Naive thymus-derived CD4-positive, alpha-beta T cell (primary cell): ENCODE measurements around the gene INPP5J. TPM values are rescaled to one million over a fixed set of nuclear protein-coding genes. Genes with fewer than 3 reads are reported as not detected.
A peak's percentile ranks its signal among the peaks of the same experiment; 100 is the strongest.

ENCODE experiments used
- ATAC-seq: fragments of 150-1000 bp; cut with Tn5 transposase; 2 replicates; pipeline ENCODE4 v1.10.0; 2021; ENCODE audit warnings: mild to moderate bottlenecking, moderate library complexity
- CTCF ChIA-PET: fragments of 350-600 bp; sonication (Branson Sonifier 250); formaldehyde crosslinking; loops from one replicate; lab custom pipeline; 2021; ENCODE audit warnings: antibody characterized with exemption; lab: Charles Lee
- POLR2A ChIA-PET: fragments of 350-600 bp; sonication (Branson Sonifier 250); formaldehyde crosslinking; loops from one replicate; lab custom pipeline; 2021; ENCODE audit warnings: antibody characterized with exemption, inconsistent platforms; lab: Charles Lee
- DNase-seq, 9 donors: peaks; one replicate each; pipeline versions ENCODE4 v3.0.0 to v3.0.0-alpha.2; 2020 to 2022; ENCODE audit warnings: mixed read lengths in 1 of 9
- H3K27ac ChIP-seq: one replicate; pipeline ENCODE4 v1.7.0; 2013; ENCODE audit warnings: mild to moderate bottlenecking, low read depth, low read length, moderate library complexity
- H3K27me3 ChIP-seq, 2 donors: one replicate each; pipeline ENCODE4 v1.7.0; 2013; ENCODE audit warnings: low read length in 2 of 2, mild to moderate bottlenecking in 2 of 2, moderate library complexity in 2 of 2; ENCODE audit not compliant: control insufficient read depth in 2 of 2, insufficient read depth in 2 of 2
- H3K36me3 ChIP-seq, 3 experiments: 1 replicate in 2 of 3; 2 replicates in 1 of 3; pipeline ENCODE4 v1.7.0; 2013; ENCODE audit warnings: low read length in 3 of 3, mild to moderate bottlenecking in 3 of 3, moderate library complexity in 1 of 3; ENCODE audit not compliant: insufficient read depth in 3 of 3, control insufficient read depth in 2 of 3
- H3K4me1 ChIP-seq, 2 donors: one replicate each; pipeline ENCODE4 v1.7.0; 2013; ENCODE audit warnings: low read length in 2 of 2, mild to moderate bottlenecking in 2 of 2, moderate library complexity in 1 of 2; ENCODE audit not compliant: control insufficient read depth in 2 of 2, insufficient read depth in 2 of 2
- H3K4me3 ChIP-seq: 2 replicates; pipeline ENCODE4 v1.7.0; 2013; ENCODE audit warnings: mild to moderate bottlenecking, low read length
- H3K9me3 ChIP-seq, 3 experiments: 1 replicate in 2 of 3; 2 replicates in 1 of 3; pipeline ENCODE4 v1.7.0; 2013; ENCODE audit warnings: low read length in 3 of 3; ENCODE audit not compliant: control insufficient read depth in 2 of 3
- H3K27ac Mint-ChIP-seq, 9 donors: one replicate each; pipeline ENCODE4 v1.8.0; 2020 to 2022; ENCODE audit warnings: mixed read lengths in 9 of 9, mild to moderate bottlenecking in 8 of 9, moderate library complexity in 5 of 9, inconsistent platforms in 2 of 9
- H3K27me3 Mint-ChIP-seq, 5 donors: one replicate each; pipeline ENCODE4 v1.8.0; 2021 to 2022; ENCODE audit warnings: mixed read lengths in 5 of 5, mild to moderate bottlenecking in 1 of 5
- H3K36me3 Mint-ChIP-seq, 5 donors: one replicate each; pipeline ENCODE4 v1.8.0; 2020 to 2022; ENCODE audit warnings: mixed read lengths in 5 of 5, mild to moderate bottlenecking in 3 of 5, inconsistent platforms in 1 of 5
- H3K4me1 Mint-ChIP-seq, 7 donors: one replicate each; pipeline ENCODE4 v1.8.0; 2020 to 2022; ENCODE audit warnings: mixed read lengths in 7 of 7, mild to moderate bottlenecking in 3 of 7, inconsistent platforms in 1 of 7
- H3K4me3 Mint-ChIP-seq, 10 donors: one replicate each; pipeline ENCODE4 v1.8.0; 2020 to 2022; ENCODE audit warnings: mild to moderate bottlenecking in 10 of 10, mixed read lengths in 10 of 10, moderate library complexity in 6 of 10, inconsistent platforms in 2 of 10
- H3K9me3 Mint-ChIP-seq, 11 donors: one replicate each; pipeline ENCODE4 v1.8.0; 2020 to 2022; ENCODE audit warnings: mixed read lengths in 11 of 11, mild to moderate bottlenecking in 4 of 11, inconsistent platforms in 1 of 11, moderate library complexity in 1 of 11
- intact Hi-C, 2 donors: fragments of 100-400 bp; cut with micrococcal nuclease; formaldehyde crosslinking; loops; one replicate each; pipeline ENCODE4 v1.15.1; 2023
- polyA plus RNA-seq, 2 donors: library from polyadenylated mRNA; unstranded; fragments of 300-500 nt; fragmentation: Illumina TruSeq; gene quantifications; one replicate each; pipeline ENCODE4 v1.2.3, GENCODE V29; 2021
- total RNA-seq, 6 experiments: library from RNA in 5 of 6; stranded (reverse) in 5 of 6; gene quantifications; 1 replicate in 5 of 6; 2 replicates in 1 of 6; pipeline ENCODE4 v1.2.3 and lab custom pipeline; 2021 to 2026

The INPP5J gene
- total and polyA plus RNA-seq, 7 experiments from 2014 or later = 0.24 to 0.81 (median 0.51) TPM; not detected in 3

DNA sequence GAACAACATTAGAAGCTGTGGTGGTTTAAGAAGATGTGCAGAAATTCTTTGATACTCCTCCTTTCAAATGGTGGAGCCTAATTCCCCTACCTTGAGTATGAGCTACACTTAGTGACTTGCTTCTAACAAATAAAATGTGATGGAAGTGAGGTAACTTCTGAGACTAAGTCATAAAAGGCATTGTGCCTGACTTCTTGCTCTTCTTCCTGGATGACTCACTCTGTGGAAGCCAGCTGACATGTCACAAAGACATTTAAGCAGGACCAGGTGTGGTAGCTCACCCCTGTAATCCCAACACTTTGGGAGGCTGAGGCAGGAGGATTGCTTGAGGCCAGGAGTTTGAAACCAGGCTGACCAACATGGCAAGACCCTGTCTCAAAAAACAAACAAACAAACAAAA lies 21.5 kb downstream of the INPP5J start:
- POLR2A ChIA-PET = no interaction called here
- no peak for DNase-seq
- CTCF ChIA-PET = no interaction called here
- no peak overlapping the region for H3K27ac ChIP-seq
- H3K4me1 ChIP-seq = no peaks in the 10 kb centered on the region
- peaks cover 0 to 33% (median 4%) of the 10 kb centered on the region in 11 donors for H3K9me3 Mint-ChIP-seq
- H3K36me3 ChIP-seq = no peaks in the 10 kb centered on the region
- peaks cover 0 to 11% (median 0%) of the 10 kb centered on the region in 7 donors for H3K4me1 Mint-ChIP-seq
- no peak overlapping the region for H3K27ac Mint-ChIP-seq
- no peaks in the 10 kb centered on the region for H3K27me3 ChIP-seq
- H3K9me3 ChIP-seq = no peaks in the 10 kb centered on the region
- H3K4me3 ChIP-seq = no peak overlapping the region
- no peak overlapping the region for H3K4me3 Mint-ChIP-seq
- intact Hi-C loops = no loop called here
- no peak for ATAC-seq
- peaks cover 0 to 8% (median 0%) of the 10 kb centered on the region in 5 donors for H3K27me3 Mint-ChIP-seq
- no peaks in the 10 kb centered on the region for H3K36me3 Mint-ChIP-seq

DNA sequence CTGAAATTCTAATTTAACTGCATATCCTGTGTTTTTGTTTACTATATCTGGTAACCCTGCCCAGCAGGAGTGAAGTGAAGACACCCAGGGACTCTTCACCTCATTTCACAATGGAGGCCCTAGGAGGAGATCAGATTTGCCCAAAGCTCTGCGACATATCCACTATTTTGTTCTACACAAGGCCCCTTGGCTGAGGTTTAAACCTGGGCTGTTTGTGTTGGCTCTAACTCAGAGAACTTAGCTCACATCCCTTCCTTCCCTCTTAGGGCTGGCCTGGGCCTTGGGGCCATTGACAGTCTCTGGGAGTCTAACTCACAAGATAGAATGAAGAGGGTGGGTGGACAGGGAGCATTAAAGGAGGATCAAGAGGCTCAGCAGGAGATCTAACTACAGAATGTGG lies 25.7 kb downstream of the INPP5J start:
- intact Hi-C loops = loop anchor here in 1 of 2 donors (5.0 kb wide), 2 partner anchors 41 to 386 kb away; partner anchors contain the start of gene SELENOM

DNA sequence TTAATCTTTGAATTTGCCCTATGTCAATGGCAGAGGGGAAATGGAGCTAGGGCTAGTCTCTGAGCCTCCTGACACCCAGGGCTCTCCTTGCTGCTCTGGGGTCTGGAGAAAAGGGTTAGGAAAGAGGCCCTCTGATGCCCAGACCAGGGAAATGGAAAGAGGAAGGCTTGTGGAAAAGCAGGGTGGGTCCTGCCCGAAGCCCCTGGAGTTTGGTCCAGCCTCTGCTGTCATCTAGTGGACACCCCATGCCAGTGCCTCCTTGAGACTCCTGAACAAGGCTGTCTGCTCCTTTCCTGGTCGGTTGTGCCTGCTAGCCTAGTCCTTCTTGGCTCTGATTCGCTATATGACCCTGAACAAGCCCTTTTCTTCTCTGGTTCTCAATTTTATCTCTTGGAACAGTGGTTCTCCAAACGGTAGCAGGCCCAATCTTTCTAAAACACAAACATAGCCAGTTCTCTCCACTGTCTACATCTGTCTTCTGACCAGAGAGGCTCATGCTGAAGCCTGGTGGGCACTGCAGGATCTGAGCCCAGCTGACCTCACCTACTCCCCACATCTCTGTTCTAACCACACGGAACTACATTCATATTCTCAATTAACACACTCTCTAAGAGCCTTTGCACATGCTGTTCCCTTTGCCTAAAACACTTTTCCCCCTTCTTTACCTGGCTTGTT lies 26.3 kb downstream of the INPP5J start:
- Histone ChIP-seq H3K27ac (no peak overlapping the region), H3K4me3 (no peak overlapping the region), H3K9me3 (no peaks in the 10 kb centered on the region), H3K36me3 (no peaks in the 10 kb centered on the region), H3K4me1 (no peaks in the 10 kb centered on the region), H3K27me3 (no peaks in the 10 kb centered on the region)
- ATAC-seq = peak; percentile 61
- intact Hi-C loops = loop anchor here (1.0 to 5.0 kb wide), 5 partner anchors 42 to 515 kb away; partner anchors contain the start of gene SELENOM (in 1 of the 2)
- no peak overlapping the region for H3K4me3 Mint-ChIP-seq
- H3K36me3 Mint-ChIP-seq = no peaks in the 10 kb centered on the region
- DNase-seq = peak in 6 of 9 donors; percentile 4 to 30 (median 20)
- H3K4me1 Mint-ChIP-seq = peaks cover 0 to 7% (median 0%) of the 10 kb centered on the region in 7 donors
- peaks cover 0 to 13% (median 4%) of the 10 kb centered on the region in 5 donors for H3K27me3 Mint-ChIP-seq
- H3K9me3 Mint-ChIP-seq = peaks cover 0 to 29% (median 4%) of the 10 kb centered on the region in 11 donors
- ChIA-PET CTCF (interaction anchor here (1.1 to 1.3 kb wide), 2 partner anchors 65 to 83 kb away, joined by 4 to 5 read pairs; no protein-coding TSS in a partner anchor), POLR2A (interaction anchor here (1.1 kb wide), 1 partner anchor 9 kb away, joined by 3 read pairs; the partner anchor contains the start of gene PLA2G3)
- H3K27ac Mint-ChIP-seq = no peak overlapping the region

More for the DNA sequence above, 25.7 kb downstream of the INPP5J start:
- DNase-seq (no peak), ATAC-seq (no peak)
- Histone ChIP-seq H3K36me3 (no peaks in the 10 kb centered on the region), H3K27ac (no peak overlapping the region), H3K4me1 (no peaks in the 10 kb centered on the region), H3K27me3 (no peaks in the 10 kb centered on the region), H3K9me3 (no peaks in the 10 kb centered on the region), H3K4me3 (no peak overlapping the region)
- Mint-ChIP-seq H3K27ac (no peak overlapping the region), H3K9me3 (peaks cover 0 to 33% (median 4%) of the 10 kb centered on the region in 11 donors), H3K36me3 (no peaks in the 10 kb centered on the region), H3K4me1 (peaks cover 0 to 11% (median 0%) of the 10 kb centered on the region in 7 donors), H3K4me3 (no peak overlapping the region), H3K27me3 (peaks cover 0 to 10% (median 4%) of the 10 kb centered on the region in 5 donors)
- ChIA-PET POLR2A (interaction anchor here (0.6 to 0.7 kb wide), 2 partner anchors 178 to 229 kb away, joined by 5 to 6 read pairs; no protein-coding TSS in a partner anchor), CTCF (interaction anchor here (1.1 to 1.3 kb wide), 2 partner anchors 64 to 84 kb away, joined by 4 to 5 read pairs; no protein-coding TSS in a partner anchor)

DNA sequence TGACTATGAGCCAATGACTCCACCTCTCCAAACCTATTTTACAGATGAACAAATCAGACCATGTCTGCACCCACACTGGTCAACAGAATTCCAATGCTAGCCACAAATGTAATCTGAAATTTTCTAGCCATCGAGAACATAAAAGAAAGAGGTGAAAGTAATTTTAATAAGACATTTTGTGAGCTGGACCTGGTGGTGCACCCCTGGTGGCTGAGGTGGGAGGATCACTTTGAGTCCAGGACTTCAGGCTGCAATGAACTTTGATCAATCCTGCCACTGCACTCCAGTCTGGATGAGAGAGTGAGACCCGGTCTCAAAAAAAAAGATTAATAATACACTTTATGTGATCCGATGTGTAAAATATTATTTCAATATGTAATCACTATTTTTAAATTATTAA lies 27.8 kb downstream of the INPP5J start:
- ChIA-PET POLR2A (interaction anchor here (1.3 kb wide), 1 partner anchor 9 kb away, joined by 3 read pairs; no protein-coding TSS in a partner anchor), CTCF (no interaction called here)
- H3K4me1 ChIP-seq = no peaks in the 10 kb centered on the region
- intact Hi-C loops = no loop called here
- H3K36me3 ChIP-seq = no peaks in the 10 kb centered on the region
- peaks cover 0 to 4% (median 0%) of the 10 kb centered on the region in 7 donors for H3K4me1 Mint-ChIP-seq
- H3K4me3 ChIP-seq = no peak overlapping the region
- no peak overlapping the region for H3K27ac ChIP-seq
- DNase-seq = no peak
- H3K4me3 Mint-ChIP-seq = no peak overlapping the region
- H3K27ac Mint-ChIP-seq = no peak overlapping the region
- H3K36me3 Mint-ChIP-seq = no peaks in the 10 kb centered on the region
- H3K9me3 ChIP-seq = no peaks in the 10 kb centered on the region
- H3K9me3 Mint-ChIP-seq = peaks cover 0 to 16% (median 0%) of the 10 kb centered on the region in 11 donors
- peaks cover 0 to 13% (median 4%) of the 10 kb centered on the region in 5 donors for H3K27me3 Mint-ChIP-seq
- ATAC-seq = no peak
- no peaks in the 10 kb centered on the region for H3K27me3 ChIP-seq

DNA sequence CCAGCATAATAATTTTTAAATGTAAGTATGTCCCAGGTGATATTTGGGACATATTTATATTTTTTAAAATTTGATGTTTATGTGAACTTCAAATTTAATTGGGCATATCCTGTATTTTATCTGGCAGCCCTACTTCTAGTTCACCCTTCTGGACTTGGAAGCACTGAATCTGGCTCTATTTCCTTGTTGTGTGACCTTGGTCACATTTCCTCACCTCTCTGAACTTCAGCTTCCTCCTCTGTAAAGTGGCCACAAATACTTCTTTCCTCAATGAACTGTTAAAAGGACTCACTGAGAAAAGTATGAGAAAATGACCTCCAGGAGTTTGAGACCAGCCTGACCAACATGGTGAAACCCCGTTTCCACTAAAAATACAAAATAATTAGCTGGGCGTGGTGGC lies 29.1 kb downstream of the INPP5J start:
- peaks cover 0 to 13% (median 4%) of the 10 kb centered on the region in 5 donors for H3K27me3 Mint-ChIP-seq
- no peak overlapping the region for H3K4me3 ChIP-seq
- H3K27me3 ChIP-seq = no peaks in the 10 kb centered on the region
- intact Hi-C loops = no loop called here
- no peaks in the 10 kb centered on the region for H3K36me3 Mint-ChIP-seq
- no peaks in the 10 kb centered on the region for H3K9me3 ChIP-seq
- no peak overlapping the region for H3K27ac ChIP-seq
- ATAC-seq (no peak), DNase-seq (no peak)
- H3K4me1 ChIP-seq = no peaks in the 10 kb centered on the region
- peaks cover 0 to 4% (median 0%) of the 10 kb centered on the region in 7 donors for H3K4me1 Mint-ChIP-seq
- H3K9me3 Mint-ChIP-seq = peaks cover 0 to 10% (median 0%) of the 10 kb centered on the region in 11 donors
- H3K4me3 Mint-ChIP-seq = no peak overlapping the region
- POLR2A ChIA-PET = no interaction called here
- no peaks in the 10 kb centered on the region for H3K36me3 ChIP-seq
- CTCF ChIA-PET = no interaction called here
- H3K27ac Mint-ChIP-seq = no peak overlapping the region

DNA sequence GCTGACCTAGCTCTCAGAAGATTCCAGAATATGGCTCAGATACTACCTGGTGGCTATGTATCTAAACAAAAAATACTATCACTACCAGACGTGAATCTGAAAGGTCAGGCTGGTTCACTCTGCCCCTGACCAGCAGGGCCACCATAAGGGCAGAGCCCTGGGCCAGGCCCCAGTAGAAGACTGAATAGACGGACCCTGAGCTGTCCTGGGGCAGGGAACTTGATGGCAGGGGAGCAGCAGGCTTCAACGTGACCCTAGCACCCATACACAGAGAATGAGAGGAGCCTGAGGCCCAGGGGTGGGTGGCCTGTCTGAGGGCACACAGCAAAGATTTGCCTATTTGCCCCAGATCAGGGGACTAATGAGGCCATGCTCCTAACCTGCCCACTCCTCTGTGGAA lies 30.6 kb downstream of the INPP5J start:
- ATAC-seq (no peak), DNase-seq (no peak)
- Mint-ChIP-seq H3K27ac (peak overlapping the region in 1 of 9 donors; percentile 46), H3K4me3 (no peak overlapping the region), H3K36me3 (no peaks in the 10 kb centered on the region), H3K9me3 (no peaks in the 10 kb centered on the region), H3K27me3 (peaks cover 0 to 17% (median 4%) of the 10 kb centered on the region in 5 donors), H3K4me1 (peaks cover 0 to 4% (median 0%) of the 10 kb centered on the region in 7 donors)
- H3K36me3 ChIP-seq = no peaks in the 10 kb centered on the region
- H3K9me3 ChIP-seq = no peaks in the 10 kb centered on the region
- H3K4me3 ChIP-seq = no peak overlapping the region
- intact Hi-C loops = no loop called here
- ChIA-PET CTCF (no interaction called here), POLR2A (no interaction called here)
- H3K27me3 ChIP-seq = no peaks in the 10 kb centered on the region
- no peaks in the 10 kb centered on the region for H3K4me1 ChIP-seq
- H3K27ac ChIP-seq = no peak overlapping the region
